GM18519 (cell line): ENCODE measurements around the gene THOC7.

ENCODE experiments used
- ATAC-seq: cut with Tn5 transposase; IDR thresholded peaks from one replicate; pipeline ENCODE4 v1.9.1; 2021; ENCODE audit warnings: mild to moderate bottlenecking, moderate library complexity; ENCODE audit not compliant: unreplicated experiment, low FRiP score

The THOC7 gene

DNA sequence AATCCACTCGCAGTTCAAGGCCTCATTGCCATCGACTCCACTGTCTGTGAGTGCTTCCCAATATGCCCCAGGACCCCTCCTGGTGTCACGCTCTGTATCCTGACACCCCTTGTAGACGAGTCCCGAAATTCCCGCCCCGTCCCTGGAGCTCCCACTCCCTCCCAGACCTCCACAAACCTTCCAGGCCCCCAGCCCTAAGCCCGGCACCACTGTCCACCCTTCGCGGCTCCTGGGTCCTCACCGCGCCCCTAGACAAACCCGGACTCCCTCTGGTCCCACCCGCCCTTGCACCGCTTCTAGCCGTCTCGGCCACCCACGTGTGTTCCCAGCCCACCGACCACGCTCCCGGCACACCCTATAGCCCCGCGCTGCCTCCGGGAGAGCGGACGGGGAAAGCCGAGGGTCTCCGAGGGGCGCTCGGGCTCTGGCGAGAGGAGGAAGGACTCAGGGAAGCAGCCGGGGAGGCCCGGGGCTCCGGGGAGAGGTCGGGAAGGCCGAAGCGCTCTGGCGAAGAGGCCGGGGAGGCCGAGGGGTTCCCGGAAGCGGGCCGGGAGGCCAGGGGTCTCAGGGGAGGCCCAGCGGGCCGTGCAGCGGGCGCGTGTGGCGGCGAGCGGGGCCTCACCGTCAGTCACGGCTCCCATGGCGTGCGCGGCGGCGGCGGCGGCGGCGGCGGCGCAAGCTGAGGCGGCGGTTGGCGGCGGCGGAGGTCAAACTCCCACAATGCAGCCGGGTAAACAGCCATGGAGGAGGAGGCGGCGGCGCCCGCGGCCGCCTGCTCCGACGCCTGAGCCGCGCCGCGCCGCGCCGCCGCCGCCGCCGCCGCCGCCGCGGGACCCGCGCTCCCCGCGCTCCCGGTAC, at the start of gene THOC7, which contains the start of gene ATXN7:
Gene THOC7, minus strand, starts transcription at position 656 of the 858 bp plus-strand sequence. Its CDS starts 15 bp downstream, at position 641.
Gene ATXN7, plus strand, starts transcription at position 718 of the 858 bp plus-strand sequence. CDS start 48,732 bp downstream, outside the sequence.
- peak; percentile 45 for ATAC-seq

DNA sequence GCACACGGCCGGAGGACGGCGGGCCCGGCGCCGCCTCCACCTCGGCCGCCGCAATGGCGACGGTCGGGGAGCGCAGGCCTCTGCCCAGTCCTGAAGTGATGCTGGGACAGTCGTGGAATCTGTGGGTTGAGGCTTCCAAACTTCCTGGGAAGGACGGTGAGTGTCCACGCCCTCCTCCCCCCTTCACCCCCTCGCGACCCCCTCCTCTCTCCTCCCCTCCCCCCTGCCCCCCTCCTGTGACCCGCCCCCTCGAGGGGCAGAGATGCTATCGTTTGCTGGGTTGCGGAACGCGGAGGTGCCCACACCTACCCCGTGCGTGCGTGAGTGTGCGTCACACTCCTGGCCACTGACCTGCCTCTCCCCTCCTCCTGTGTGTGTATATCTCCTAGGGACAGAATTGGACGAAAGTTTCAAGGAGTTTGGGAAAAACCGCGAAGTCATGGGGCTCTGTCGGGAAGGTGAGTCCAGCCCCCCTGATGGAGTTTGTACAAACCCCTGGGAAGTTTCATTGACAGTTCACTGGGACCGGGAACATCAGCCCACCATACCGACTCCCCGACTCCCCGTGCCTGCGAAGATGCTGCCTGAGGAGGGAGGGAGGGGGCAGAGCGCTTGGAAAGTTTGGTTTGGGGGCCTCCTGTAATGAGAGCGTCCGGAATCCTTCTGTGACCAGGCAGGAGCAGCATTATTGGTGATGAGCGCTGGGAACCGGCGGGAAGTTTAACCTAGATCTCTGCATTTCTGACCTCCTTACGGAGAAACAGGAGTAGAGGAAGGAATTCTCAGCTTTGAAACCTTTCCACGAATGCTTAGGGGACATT, 49.4 kb upstream of the THOC7 start:
- no peak for ATAC-seq

DNA sequence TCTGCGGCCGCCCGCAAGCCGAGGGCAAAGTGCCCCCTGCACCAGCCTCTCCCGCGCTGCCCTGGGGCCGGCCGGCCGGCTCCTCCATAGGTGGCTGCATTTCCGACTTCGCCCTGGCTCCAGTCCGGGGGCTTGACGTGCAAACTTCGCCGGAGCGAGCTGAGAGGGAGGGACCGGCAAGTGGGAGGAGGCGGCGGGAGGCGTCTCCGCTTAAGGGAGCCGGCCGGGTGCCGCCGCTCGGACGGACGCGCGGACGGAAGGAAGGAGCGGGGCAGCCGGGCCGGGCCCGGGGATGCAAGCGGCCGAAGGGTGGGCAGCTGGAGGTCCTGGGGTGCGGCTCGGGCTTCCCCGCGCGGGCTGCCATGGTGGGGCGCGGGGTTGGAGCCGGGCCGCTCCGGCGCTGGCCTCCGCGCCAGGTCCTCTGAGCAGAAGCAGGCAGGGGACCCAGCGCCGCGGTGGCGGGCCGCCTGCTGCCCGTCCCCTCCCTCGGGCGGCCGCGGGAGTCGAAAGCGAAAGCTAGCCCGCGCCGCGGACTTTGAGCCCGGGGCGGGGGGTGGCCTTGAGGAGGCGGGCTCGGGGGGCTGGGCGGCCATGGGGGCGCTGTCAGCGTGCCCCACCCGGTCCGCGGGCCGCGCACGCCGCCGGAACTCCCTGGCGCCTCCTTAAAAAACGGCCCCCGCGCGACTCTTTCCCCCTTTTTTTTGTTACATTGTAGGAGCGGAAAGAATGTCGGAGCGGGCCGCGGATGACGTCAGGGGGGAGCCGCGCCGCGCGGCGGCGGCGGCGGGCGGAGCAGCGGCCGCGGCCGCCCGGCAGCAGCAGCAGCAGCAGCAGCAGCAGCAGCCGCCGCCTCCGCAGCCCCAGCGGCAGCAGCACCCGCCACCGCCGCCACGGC, 48.5 kb upstream of the THOC7 start, which contains the start of gene SCAANT1:
Gene SCAANT1, minus strand, starts transcription at position 511 of the 895 bp plus-strand sequence.
- peak; percentile 55 for ATAC-seq

DNA sequence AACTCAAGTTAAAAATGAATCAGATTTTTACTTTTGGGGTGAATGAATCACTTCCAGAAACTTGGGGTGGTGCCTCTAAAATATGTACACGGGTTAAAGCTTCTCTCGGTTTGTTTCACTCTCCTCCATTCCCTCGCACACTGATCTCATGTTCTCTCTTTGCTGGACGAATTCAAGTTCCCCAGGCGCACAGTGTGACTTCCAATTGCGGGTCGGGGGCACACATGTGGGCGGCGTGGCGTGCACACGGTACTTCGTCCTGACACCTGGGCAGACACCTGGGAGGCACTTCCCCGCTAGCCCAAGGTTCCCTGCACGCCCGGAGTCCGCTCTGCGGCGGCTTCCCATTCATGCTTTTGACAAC, 47.9 kb upstream of the THOC7 start:
- ATAC-seq = peak; percentile 12

DNA sequence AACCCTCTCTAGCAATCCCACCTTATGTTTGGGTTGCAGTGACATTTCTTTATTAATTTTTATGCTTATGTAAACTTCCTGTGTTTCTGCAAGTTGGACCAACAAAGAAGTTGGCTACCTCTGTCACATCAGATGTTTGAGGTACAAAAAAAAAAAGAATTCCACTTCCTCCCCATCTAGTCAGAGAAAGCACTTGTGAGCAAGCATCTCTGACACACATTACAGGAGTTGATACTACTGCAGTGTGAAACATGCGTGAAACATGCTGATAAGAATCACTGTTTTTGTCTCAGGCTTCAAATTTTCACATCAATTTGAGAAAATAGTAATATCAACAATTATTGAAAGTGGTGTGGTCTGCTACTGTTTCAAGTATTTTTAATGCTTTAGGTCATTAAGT, 47.3 kb upstream of the THOC7 start:
- ATAC-seq = peak; percentile 31

DNA sequence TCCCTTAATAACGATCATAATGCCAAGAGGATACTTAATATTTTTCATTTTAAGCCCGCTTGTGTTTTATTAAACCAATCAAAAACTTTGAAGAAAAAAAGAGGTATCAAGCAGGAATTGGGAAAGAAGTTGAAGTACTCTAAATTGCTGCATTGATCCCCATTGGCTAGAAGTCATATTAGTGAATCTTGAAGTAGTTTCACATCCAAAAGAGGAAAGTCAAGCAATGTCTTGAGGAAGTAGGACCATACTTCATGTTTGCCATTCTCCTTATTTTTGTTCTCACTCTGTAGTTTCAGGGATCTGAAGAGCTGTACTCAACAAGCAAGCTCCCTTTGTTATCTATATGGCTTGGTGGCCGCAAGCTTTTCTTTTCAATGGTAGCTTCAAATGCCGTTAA, 46.4 kb upstream of the THOC7 start:
- ATAC-seq = no peak

DNA sequence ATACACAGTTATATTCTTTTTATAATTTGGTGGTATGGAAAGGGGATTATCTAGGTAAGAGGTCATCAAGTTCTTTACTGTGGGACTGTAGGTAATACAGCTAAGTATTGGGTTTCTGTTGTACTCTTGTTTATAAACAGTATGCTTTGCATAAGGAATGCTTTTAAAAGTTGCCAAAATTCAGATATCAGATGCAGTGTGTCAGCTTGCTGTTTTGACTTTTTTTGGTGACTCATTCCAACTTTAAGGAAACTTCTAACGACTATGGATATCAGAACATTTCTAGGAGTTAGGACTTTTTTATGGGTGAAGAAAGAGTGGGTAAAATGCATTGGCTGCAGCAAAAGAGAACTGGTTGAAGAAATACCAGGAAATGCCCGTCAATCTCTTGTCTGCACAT, 45.8 kb upstream of the THOC7 start:
- ATAC-seq = no peak

DNA sequence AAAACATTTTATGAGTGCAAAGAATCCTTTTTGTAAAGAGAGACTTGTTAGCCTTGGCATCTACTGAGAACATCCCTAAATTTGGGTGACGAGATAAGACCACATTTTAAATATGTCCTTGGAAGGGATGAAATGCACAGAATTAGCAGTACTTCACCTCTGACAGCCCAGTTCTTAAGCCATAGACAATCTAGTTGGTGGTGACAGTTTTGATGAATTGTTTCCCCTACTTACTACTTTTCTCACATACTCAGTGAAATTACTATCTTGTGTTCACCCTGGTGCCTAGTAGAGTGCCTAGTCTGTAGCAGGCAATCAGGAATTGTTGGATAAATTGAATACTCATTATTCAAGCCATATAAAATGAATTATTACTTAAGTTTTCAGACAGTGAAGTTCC, 45.2 kb upstream of the THOC7 start:
- ATAC-seq = no peak

DNA sequence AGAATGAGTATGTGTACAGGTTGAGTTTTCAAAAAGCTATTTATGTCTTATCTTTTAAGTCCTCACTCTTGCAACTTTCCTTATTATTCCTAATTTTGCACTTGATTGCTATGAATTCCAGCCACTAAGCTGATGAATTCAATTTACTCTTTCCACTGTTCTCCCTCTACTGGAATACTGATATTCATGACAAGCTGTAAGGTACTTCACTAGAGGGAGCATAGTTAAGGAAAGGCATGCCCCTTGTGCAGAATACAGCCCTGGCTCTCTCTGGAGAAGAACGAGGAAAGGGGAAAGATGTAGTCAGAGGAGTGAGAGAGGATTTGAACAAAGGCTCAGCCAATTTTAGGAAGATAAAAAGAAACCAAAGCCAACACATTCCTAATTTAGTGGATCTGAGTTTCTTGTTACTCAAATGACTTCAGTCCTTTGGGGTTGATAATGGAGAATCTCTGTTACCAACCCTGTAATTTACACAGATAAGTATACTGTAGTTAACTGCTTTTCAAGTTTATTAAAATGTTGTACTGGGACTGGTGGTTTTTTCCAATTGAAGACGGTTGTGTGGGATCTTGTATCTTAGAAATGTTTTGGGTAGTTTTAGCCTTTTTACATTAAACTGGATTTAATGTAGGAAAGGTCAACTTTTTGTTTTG, 44.6 kb upstream of the THOC7 start:
- ATAC-seq = no peak

DNA sequence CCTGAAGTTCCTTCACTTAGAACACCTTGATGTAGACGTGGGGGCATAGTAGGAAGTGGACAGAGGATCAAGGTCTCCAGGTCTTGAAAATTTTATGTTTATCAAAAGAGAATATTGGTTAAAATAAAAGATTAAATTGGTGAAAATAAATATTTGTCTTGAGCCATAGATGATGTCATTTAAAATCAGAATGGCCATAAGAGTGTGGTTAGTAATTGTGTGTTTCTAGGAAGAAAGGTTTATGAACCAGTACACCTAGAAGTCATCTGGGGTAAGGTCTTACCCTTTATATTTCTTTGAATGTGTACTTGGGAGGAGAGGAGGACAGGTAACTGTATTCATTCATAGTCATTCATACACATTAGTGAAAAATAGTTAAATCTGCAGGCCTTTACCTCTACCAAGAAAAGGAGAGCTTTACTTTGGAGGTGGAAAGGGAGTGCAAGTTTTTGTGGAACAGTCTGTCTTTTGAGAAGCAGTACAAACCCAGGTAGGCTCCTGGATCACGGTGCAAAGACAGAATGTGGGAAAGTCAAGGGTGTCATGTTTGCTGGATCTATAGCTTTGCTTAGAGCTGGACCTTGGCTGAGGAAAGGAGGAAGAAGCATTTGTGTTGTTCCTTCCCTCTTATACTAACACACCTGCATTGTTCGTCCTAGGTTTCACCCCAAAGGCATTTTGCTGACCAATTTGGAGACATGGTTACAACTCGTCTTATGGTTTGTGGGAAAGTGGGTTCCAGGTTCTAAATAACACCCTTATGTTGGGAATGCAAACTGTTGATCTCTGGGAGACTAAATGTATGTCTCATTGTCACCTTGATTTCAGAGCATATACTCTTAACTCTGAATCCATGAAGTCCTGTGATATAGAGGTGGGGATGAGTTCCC, 42.4 kb upstream of the THOC7 start:
- ATAC-seq = no peak

DNA sequence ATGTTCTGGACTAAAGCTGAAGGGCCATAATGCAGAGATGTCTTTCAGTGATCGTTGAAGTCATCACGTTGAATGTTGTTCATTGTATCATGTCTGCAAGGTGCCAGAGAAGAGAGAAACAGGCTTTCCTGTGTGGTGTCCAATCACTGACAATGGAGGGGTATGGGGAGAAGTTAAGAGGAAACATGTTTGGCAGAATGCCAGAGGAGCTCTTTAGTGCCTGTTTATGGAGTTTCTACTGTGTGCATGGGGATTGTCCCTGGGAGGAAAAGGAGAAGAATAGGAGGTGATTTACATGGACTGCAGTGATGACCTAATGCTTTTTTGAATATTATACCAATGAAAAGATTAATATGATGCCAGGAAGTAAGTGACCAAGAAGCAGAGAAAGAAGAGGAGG, 36.9 kb upstream of the THOC7 start:
- ATAC-seq = no peak

DNA sequence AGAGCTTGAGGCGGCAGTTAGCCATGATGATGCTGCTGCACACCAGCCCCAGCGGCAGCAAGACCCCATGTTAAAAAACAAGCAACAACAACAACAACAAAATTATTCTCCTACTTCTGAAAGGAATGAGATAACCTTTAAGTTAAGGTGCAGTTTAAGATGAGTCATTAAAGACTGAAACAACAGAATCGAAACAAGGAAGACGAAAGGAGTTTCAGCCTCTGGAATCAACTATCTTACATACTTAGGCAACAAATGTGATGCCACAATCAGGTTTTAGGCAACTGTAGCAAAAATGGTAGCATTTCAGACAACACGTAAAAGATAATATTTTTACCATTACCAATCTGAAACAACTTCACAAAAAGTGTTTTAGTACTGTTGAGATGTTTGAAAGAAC, 36.4 kb upstream of the THOC7 start:
- ATAC-seq = no peak

DNA sequence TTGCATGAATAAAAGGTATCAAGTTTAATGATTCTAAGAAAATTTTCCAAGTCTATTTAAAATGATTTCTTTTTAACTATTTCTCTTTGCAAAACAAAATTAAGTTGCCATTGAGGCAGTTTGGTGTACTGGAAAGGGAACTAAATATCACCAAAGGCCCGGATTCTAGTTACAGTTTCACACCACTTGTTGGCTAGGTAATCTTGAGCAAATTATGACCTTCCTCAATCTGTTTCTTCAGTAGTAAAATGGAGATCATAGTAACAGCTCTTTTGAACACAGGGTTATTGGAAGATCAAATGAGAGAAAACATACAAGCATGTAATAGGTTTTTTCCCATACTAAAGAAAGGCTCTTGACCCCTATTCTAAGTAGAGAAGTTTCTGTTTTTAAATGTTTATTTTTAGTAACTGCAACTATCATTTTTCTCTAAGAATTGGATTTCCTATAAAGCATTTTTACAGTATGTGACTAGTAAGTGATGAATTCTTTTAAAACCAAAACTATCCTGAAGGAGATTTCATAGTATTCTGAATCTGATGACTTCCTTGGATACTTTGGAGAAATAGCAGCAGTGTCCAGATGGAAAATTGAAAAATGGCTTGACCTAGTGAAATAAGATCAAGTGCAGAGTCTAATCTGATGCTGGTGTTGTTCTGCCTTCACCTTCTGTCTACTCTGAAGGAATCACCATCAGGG, 32.9 kb upstream of the THOC7 start:
- peak; percentile 74 for ATAC-seq

DNA sequence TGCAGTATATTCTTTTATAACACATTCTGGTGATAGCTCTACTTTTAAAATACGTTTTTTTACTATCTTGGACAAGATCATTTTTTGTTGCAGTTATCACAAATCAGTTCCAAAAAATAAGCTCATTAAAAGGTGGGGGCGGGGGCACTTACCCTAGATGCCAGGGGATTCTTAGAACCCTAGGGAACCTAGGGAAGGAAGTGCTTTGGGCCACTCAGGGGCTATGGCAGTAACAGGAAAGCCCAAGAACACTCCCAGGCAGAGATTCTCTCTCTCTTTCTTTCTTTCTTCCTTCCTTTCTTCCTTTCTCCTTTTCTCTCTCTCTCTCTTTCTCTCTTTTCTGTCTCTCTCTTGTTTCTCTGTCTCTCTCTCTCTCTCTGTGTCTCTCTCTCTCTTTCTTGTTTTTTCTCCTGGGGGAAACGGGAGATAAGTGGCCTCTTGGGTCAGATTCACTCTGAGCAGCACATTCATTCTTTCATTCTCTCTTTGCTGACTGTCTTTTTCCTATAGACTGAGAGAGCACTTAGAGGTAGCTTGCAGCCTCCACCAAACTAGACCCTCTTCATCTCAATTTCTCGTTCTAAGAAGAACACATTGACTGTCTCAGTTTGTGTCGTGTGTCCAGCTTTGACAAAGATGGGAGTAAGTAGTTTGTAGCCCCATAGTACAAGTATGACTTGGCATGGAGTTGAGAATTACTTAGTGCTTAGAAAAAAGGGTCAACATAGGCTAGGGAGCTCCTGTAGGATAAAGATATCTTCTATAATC, 32.0 kb upstream of the THOC7 start:
- ATAC-seq = no peak

DNA sequence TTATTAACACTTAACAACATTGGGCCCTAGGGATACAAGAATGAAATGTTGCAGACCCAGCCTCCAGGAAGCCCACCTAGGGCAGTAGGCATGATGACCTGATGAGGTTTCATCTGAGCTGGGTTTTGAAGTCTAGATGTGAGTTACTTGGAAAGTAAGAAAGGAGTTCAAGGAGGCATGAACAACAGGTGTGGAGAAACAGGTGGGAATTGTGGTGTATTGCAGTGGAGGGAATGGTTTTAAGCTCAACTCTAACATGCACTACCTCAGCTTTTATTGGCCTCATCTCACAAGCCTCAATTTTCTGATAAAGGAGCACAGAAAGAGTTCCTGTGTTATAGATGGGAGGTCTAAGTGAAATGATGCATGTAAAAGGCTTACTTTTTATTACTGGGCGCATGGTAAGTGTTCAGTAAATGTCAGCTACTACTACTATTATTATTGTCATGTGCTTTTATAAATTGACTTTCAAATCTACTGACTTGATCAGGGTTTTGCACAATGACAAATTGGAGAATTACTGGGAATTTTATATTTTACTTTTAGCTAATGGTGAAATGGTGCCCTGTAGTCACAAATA, 29.3 kb upstream of the THOC7 start:
- ATAC-seq = no peak

DNA sequence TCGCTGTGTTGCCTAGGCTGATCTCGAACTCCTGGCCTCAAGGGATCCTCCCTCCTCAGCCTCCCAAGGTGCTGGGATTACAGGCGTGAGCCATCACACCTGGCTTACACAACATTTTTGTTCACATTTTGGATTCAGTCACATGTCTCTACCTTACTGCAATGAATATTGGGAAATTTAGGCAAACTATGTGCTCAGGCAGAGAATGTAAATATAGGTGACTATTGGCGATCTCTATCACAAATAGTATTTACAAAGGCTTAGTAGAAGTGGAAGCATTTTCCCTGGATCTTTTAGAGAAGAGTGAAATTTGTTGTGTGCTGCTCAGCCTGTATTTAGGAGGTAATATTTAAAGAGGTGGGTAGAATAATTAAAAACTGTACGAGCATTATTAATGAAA, 27.9 kb upstream of the THOC7 start:
- no peak for ATAC-seq

DNA sequence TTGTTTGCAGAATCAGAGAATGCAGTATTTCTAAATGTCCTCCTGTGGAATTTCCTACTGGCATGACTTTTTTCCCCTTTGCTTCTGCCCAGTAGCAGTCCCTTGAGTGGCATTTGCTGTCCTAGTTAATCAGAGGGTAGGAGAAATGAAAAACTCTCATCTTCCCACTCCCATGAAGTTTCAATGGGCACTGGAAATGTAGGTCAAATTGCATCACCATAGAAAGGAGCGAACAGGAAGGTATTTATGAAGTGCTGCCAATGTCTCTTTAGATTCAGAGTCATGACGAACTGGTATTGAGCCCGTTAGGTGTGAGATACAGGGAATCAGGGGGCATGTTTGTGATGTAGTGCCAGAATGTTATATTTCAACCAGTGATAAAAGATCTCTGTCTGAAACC, 23.3 kb upstream of the THOC7 start:
- no peak for ATAC-seq
